A549 (cell line): ENCODE measurements around the gene FAM107B. TPM values are rescaled to one million over a fixed set of nuclear protein-coding genes. Genes with fewer than 3 reads are reported as not detected.

Source experiments
- ATAC-seq, 2 experiments: fragments of 200-7000 bp in 1 of 2; fragments of >200 bp in 1 of 2; cut with Nextera tagmentation in 1 of 2; cut with Tn5 transposase in 1 of 2; 3 replicates each; pipeline versions ENCODE4 v1.8.0 to v1.9.1; 2018 to 2020; ENCODE audit warnings: mild to moderate bottlenecking in 1 of 2, moderate library complexity in 1 of 2
- CTCF ChIA-PET: fragments of 300-600 bp; sonication (Branson Sonifier 250); formaldehyde crosslinking; extraction: SDS; loops from one replicate; lab custom pipeline; 2021; ENCODE audit warnings: antibody characterized with exemption, inconsistent platforms; lab: Yijun Ruan, JAX
- POLR2A ChIA-PET: fragments of 350-600 bp; formaldehyde crosslinking; extraction: SDS; loops from one replicate; lab custom pipeline; 2021; ENCODE audit warnings: antibody characterized with exemption, inconsistent platforms; lab: Yijun Ruan, JAX
- DNase-seq, 2 experiments: peaks; one replicate each; pipeline versions ENCODE4 v3.0.0 to v3.0.0-alpha.2; 2011 to 2016; ENCODE audit warnings: low read depth in 1 of 2, low spot score in 1 of 2
- FAIRE-seq: peaks from 2 replicates; lab custom pipeline; 2011; peaks lifted over from hg19 to GRCh38; lab: Jason Lieb, UNC
- H3K27ac ChIP-seq, 2 experiments: fragments of >200 bp; sonication (Bioruptor Twin); formaldehyde crosslinking; 3 replicates each; pipeline ENCODE4 v1.5.1; 2016 to 2017
- H3K4me1 ChIP-seq: fragments of >200 bp; sonication (Bioruptor Twin); formaldehyde crosslinking; 3 replicates; pipeline ENCODE4 v1.6.1; 2016
- H3K4me2 ChIP-seq: fragments of >200 bp; sonication (Bioruptor Twin); formaldehyde crosslinking; 3 replicates; pipeline ENCODE4 v1.6.1; 2016
- H3K4me3 ChIP-seq: fragments of >200 bp; sonication (Bioruptor Twin); formaldehyde crosslinking; 3 replicates; pipeline ENCODE4 v1.5.1; 2016
- H3K9me3 ChIP-seq: fragments of >200 bp; sonication (Bioruptor Twin); formaldehyde crosslinking; 3 replicates; pipeline ENCODE4 v1.6.1; 2016
- ATOH8 ChIP-seq: fragments of 250-450 bp; sonication (Bioruptor Pico); IDR thresholded peaks from 2 replicates; pipeline ENCODE4 v1.5.0; 2020; ENCODE audit warnings: low read depth, mild to moderate bottlenecking, moderate library complexity
- CBX2 ChIP-seq: fragments of 200-600 bp; sonication (generic); IDR thresholded peaks from 2 replicates; pipeline ENCODE4 v1.6.1; 2016; ENCODE audit warnings: low read depth, mild to moderate bottlenecking, borderline replicate concordance
- CBX8 ChIP-seq: fragments of 200-600 bp; sonication (generic); IDR thresholded peaks from 2 replicates; pipeline ENCODE4 v1.6.1; 2016
- CEBPB ChIP-seq, 2 experiments: fragments of >200 bp in 1 of 2; sonication (Bioruptor Twin) in 1 of 2; formaldehyde crosslinking in 1 of 2; IDR thresholded peaks; 2 replicates each; pipeline ENCODE4 v1.6.1; 2012 to 2016
- CTCF ChIP-seq: fragments of >200 bp; sonication (Bioruptor Twin); formaldehyde crosslinking; IDR thresholded peaks from 3 replicates; pipeline ENCODE4 v1.5.1; 2016
- EHF ChIP-seq: fragments of 250-450 bp; sonication (Bioruptor Pico); IDR thresholded peaks from 2 replicates; pipeline ENCODE4 v1.5.0; 2020; ENCODE audit warnings: mild to moderate bottlenecking
- EHMT2 ChIP-seq: fragments of 200-600 bp; sonication (generic); IDR thresholded peaks from 2 replicates; pipeline ENCODE4 v1.6.1; 2016; ENCODE audit warnings: antibody characterized with exemption, low read depth, mild to moderate bottlenecking, moderate library complexity
- EP300 ChIP-seq, 2 experiments: fragments of >200 bp; sonication (Bioruptor Twin); formaldehyde crosslinking; IDR thresholded peaks; 2 replicates in 1 of 2; 3 replicates in 1 of 2; pipeline ENCODE4 v1.6.1; 2016 to 2017
- ESRRA ChIP-seq: fragments of 150-350 bp; IDR thresholded peaks from 2 replicates; pipeline ENCODE4 v1.6.1; 2014; ENCODE audit warnings: mild to moderate bottlenecking, low read length, borderline replicate concordance
- FOSB ChIP-seq: fragments of 250-450 bp; sonication (Bioruptor Pico); IDR thresholded peaks from 2 replicates; pipeline ENCODE4 v1.5.0; 2020; ENCODE audit warnings: mild to moderate bottlenecking, moderate library complexity
- FOSL2 ChIP-seq, 2 experiments: fragments of 450-650 bp in 1 of 2; fragments of >200 bp in 1 of 2; sonication (Bioruptor Twin) in 1 of 2; formaldehyde crosslinking; IDR thresholded peaks; 2 replicates each; pipeline versions ENCODE4 v1.5.0 to v1.6.1; 2016 to 2020; ENCODE audit warnings: mild to moderate bottlenecking in 1 of 2, moderate library complexity in 1 of 2
- FOXS1 ChIP-seq: fragments of 250-450 bp; sonication (Bioruptor Pico); IDR thresholded peaks from 2 replicates; pipeline ENCODE4 v1.5.0; 2020; ENCODE audit warnings: mild to moderate bottlenecking, moderate library complexity
- HDAC2 ChIP-seq: fragments of 200-600 bp; sonication (generic); IDR thresholded peaks from 2 replicates; pipeline ENCODE4 v1.6.1; 2016
- HMGXB4 ChIP-seq: fragments of 250-450 bp; sonication (Bioruptor Pico); IDR thresholded peaks from 2 replicates; pipeline ENCODE4 v1.5.0; 2021; ENCODE audit warnings: mild to moderate bottlenecking, moderate library complexity, borderline replicate concordance
- HOXB5 ChIP-seq: fragments of 250-450 bp; sonication (Bioruptor Pico); IDR thresholded peaks from 2 replicates; pipeline ENCODE4 v1.5.0; 2020; ENCODE audit warnings: mild to moderate bottlenecking, moderate library complexity
- KDM1A ChIP-seq: fragments of 200-600 bp; sonication (generic); IDR thresholded peaks from 2 replicates; pipeline ENCODE4 v1.6.1; 2016; ENCODE audit warnings: low read depth, mild to moderate bottlenecking
- KDM5A ChIP-seq: fragments of 200-600 bp; sonication (generic); IDR thresholded peaks from 2 replicates; pipeline ENCODE4 v1.6.1; 2016; ENCODE audit warnings: antibody characterized with exemption, mild to moderate bottlenecking
- MAX ChIP-seq: IDR thresholded peaks from 2 replicates; pipeline ENCODE4 v1.6.1; 2012
- NR3C1 ChIP-seq: fragments of >200 bp; sonication (Bioruptor Twin); formaldehyde crosslinking; IDR thresholded peaks from 3 replicates; pipeline ENCODE4 v1.6.1; 2017
- PHF8 ChIP-seq: fragments of 200-600 bp; sonication (generic); IDR thresholded peaks from 2 replicates; pipeline ENCODE4 v1.6.1; 2016; ENCODE audit warnings: low read depth, mild to moderate bottlenecking, antibody characterized with exemption, moderate library complexity, borderline replicate concordance
- POLR2A ChIP-seq: IDR thresholded peaks from 2 replicates; pipeline ENCODE4 v1.6.1; 2012; ENCODE audit warnings: mild to moderate bottlenecking, low read length
- POLR2AphosphoS2 ChIP-seq: conservative IDR thresholded peaks from 2 replicates; pipeline ENCODE4 v1.6.1; 2012; ENCODE audit warnings: low read length, improper control_type of control experiment, inconsistent platforms
- RARB ChIP-seq: fragments of 250-450 bp; sonication (Bioruptor Pico); IDR thresholded peaks from 2 replicates; pipeline ENCODE4 v1.8.0; 2021; ENCODE audit warnings: mild to moderate bottlenecking, moderate library complexity
- REST ChIP-seq: fragments of 200-600 bp; sonication (generic); IDR thresholded peaks from 2 replicates; pipeline ENCODE4 v1.6.1; 2016; ENCODE audit warnings: antibody characterized with exemption, mild to moderate bottlenecking, moderate library complexity
- SMC3 ChIP-seq: fragments of >200 bp; sonication (Bioruptor Twin); formaldehyde crosslinking; IDR thresholded peaks from 3 replicates; pipeline ENCODE4 v1.6.1; 2018; ENCODE audit warnings: inconsistent platforms
- ZC3H11A ChIP-seq: fragments of 450-650 bp; IDR thresholded peaks from 2 replicates; pipeline ENCODE4 v1.6.1; 2014; ENCODE audit warnings: antibody characterized with exemption, mild to moderate bottlenecking
- ZFP36 ChIP-seq: fragments of 450-650 bp; IDR thresholded peaks from 2 replicates; pipeline ENCODE4 v1.6.1; 2014; ENCODE audit warnings: borderline replicate concordance; ENCODE audit not compliant: partially characterized antibody
- ZNF302 ChIP-seq: fragments of 250-450 bp; sonication (Bioruptor Pico); IDR thresholded peaks from 2 replicates; pipeline ENCODE4 v1.9.0; 2021; ENCODE audit warnings: inconsistent platforms, mild to moderate bottlenecking, moderate library complexity
- WGBS: methylation state at CpG from one replicate; pipeline ENCODE4 v1.1.6; 2017; ENCODE audit errors: missing lambda C conversion rate; 5-methylcytosine and 5-hydroxymethylcytosine counted together
- polyA plus RNA-seq, 4 experiments: library from polyadenylated mRNA; depleted of rRNA in 3 of 4; stranded (reverse); fragments of >200 nt; fragmentation: RNase III in 1 of 4; extraction: RNeasy Plus Mini Kit Qiagen cat#74134 plus additional on column Dnase treatment in 1 of 4; gene quantifications; 2 replicates in 3 of 4; 3 replicates in 1 of 4; pipeline ENCODE4 v1.2.3, GENCODE V29; 2011 to 2017

FAM107B gene
- polyA plus RNA-seq, 2 of the 4 experiments (the other 2 are of a cell fraction): 99.9 to 173 TPM

- TF ChIP-seq SMC3 (no peak), EHMT2 (no peak), EHF (CRISPR knock-in tag) (no peak), PHF8 (no peak), HOXB5 (CRISPR knock-in tag) (no peak)
Observed at GRCh38 chr10:14806318-14806717, 31.6 kb upstream of the FAM107B start (continued).

- ATAC-seq (no peak), DNase-seq (no peak), FAIRE-seq (no peak)
- H3K4me2 ChIP-seq: no peak overlapping the region
- 34% methylated on average over 1 of the region's 1 CpG for WGBS
- H3K27ac ChIP-seq: no peak overlapping the region
- no peak for TF ChIP-seq EP300 (IDR thresholded peaks at IDR 0.05)
- TF ChIP-seq MAX: no peak
- TF ChIP-seq POLR2AphosphoS2: no peak
- no peak for TF ChIP-seq FOSB
- TF ChIP-seq CBX2: no peak
- TF ChIP-seq CTCF: no peak
- TF ChIP-seq KDM5A: no peak
- TF ChIP-seq HMGXB4 (CRISPR knock-in tag): no peak
- no peak for TF ChIP-seq KDM1A
- no peak for TF ChIP-seq RARB (CRISPR knock-in tag)
- no peak for TF ChIP-seq POLR2A
- TF ChIP-seq HDAC2: no peak
- TF ChIP-seq NR3C1: no peak
- TF ChIP-seq ZFP36: no peak
- no peak for TF ChIP-seq ZNF302 (CRISPR knock-in tag)
- TF ChIP-seq FOXS1 (CRISPR knock-in tag): no peak
- no peak for TF ChIP-seq ZC3H11A
- ChIA-PET CTCF (no interaction called here), POLR2A (no interaction called here)
- no peak overlapping the region for H3K4me3 ChIP-seq
- no peaks in the 10 kb centered on the region for H3K4me1 ChIP-seq
- H3K9me3 ChIP-seq: no peaks in the 10 kb centered on the region
Observed at GRCh38 chr10:14803827-14804226, 29.1 kb upstream of the FAM107B start.

- Histone ChIP-seq H3K9me3 (no peaks in the 10 kb centered on the region), H3K4me1 (no peaks in the 10 kb centered on the region), H3K4me2 (no peak overlapping the region), H3K4me3 (no peak overlapping the region), H3K27ac (peak overlapping the region in 1 of 2 experiments; percentile 34; a peak in 2 of 6 replicates)
- 79% methylated on average over 5 of the region's 5 CpGs for WGBS
- POLR2A ChIA-PET: no interaction called here
- CTCF ChIA-PET: interaction anchor here (0.8 to 1.5 kb wide), 7 partner anchors 12 to 303 kb away, joined by 3 to 4 read pairs (median 3); no protein-coding TSS in a partner anchor
- FAIRE-seq (no peak), DNase-seq (peak in 1 of 2 experiments; percentile 23), ATAC-seq (peak; percentile 74 to 76; a peak in 5 of 6 replicates)
- TF ChIP-seq REST: no peak
- TF ChIP-seq ESRRA: no peak
- no peak for TF ChIP-seq ATOH8 (CRISPR knock-in tag)
- TF ChIP-seq FOSL2 (IDR thresholded peaks at IDR 0.05): no peak
- no peak for TF ChIP-seq FOSL2 (CRISPR knock-in tag; IDR thresholded peaks at IDR 0.05)
- no peak for TF ChIP-seq CBX8
- TF ChIP-seq CEBPB (IDR thresholded peaks at IDR 0.05): no peak
- TF ChIP-seq HMGXB4 (CRISPR knock-in tag): no peak
- no peak for TF ChIP-seq FOXS1 (CRISPR knock-in tag)
Observed at GRCh38 chr10:14801723-14802122, 27.0 kb upstream of the FAM107B start.
